GM18951 (cell line): Measurements from ENCODE around the gene BRWD1.
"Not testable (repeated sequence)": the region's sequence is repeated elsewhere in the genome, so short reads cannot be mapped to it uniquely, and the experiment has no call there.

Source experiments
- POLR2A ChIP-seq: IDR thresholded peaks from 4 replicates; pipeline ENCODE4 v1.6.1; 2011; ENCODE audit warnings: mild to moderate bottlenecking; ENCODE audit not compliant: insufficient read length, insufficient read depth; ENCODE audit errors: extremely low read depth
- in situ Hi-C: fragments of 300-500 bp; cut with MboI; formaldehyde crosslinking; loops from one replicate; pipeline ENCODE4 v1.12.0; 2022; ENCODE audit warnings: low sequenced_read_pairs, mixed read lengths, inconsistent platforms; ENCODE audit not compliant: unreplicated experiment

Gene BRWD1

GRCh38 chr21:39153373-39153772 lies 160.1 kb downstream of the BRWD1 start:
- no peak for TF ChIP-seq POLR2A
- in situ Hi-C loops, result no loop called here

GRCh38 chr21:39152271-39152670 lies 161.2 kb downstream of the BRWD1 start:
- in situ Hi-C loops, result no loop called here
- no peak for TF ChIP-seq POLR2A

- TF ChIP-seq POLR2A, result no peak
- in situ Hi-C loops, result no loop called here
Observed at GRCh38 chr21:39150877-39151276, 162.6 kb downstream of the BRWD1 start.

GRCh38 chr21:39150316-39150715 lies 163.1 kb downstream of the BRWD1 start:
- TF ChIP-seq POLR2A, result no peak
- in situ Hi-C loops, result no loop called here

- in situ Hi-C loops, result no loop called here
- TF ChIP-seq POLR2A, result no peak
Observed at GRCh38 chr21:39149882-39150281, 163.6 kb downstream of the BRWD1 start.

GRCh38 chr21:39148975-39149374 lies 164.5 kb downstream of the BRWD1 start:
- in situ Hi-C loops, result no loop called here
- no peak for TF ChIP-seq POLR2A

- in situ Hi-C loops, result no loop called here
- no peak for TF ChIP-seq POLR2A
Observed at GRCh38 chr21:39144191-39144590, 169.2 kb downstream of the BRWD1 start.

- in situ Hi-C loops, result no loop called here
- TF ChIP-seq POLR2A, result no peak
Observed at GRCh38 chr21:39142972-39143371, 170.5 kb downstream of the BRWD1 start.

- no peak for TF ChIP-seq POLR2A
- in situ Hi-C loops, result no loop called here
Observed at GRCh38 chr21:39141502-39141901, 171.9 kb downstream of the BRWD1 start.

- in situ Hi-C loops, result no loop called here
Observed at GRCh38 chr21:39137248-39138178, 175.9 kb downstream of the BRWD1 start.

GRCh38 chr21:39136711-39137110 lies 176.7 kb downstream of the BRWD1 start:
- in situ Hi-C loops, result no loop called here
- TF ChIP-seq POLR2A, result no peak

More at GRCh38 chr21:39137248-39138178, 175.9 kb downstream of the BRWD1 start:
- TF ChIP-seq POLR2A, result no peak

- in situ Hi-C loops, result not testable (repeated sequence)
Observed at GRCh38 chr21:39136138-39136537, 177.3 kb downstream of the BRWD1 start.

- no peak for TF ChIP-seq POLR2A
- in situ Hi-C loops, result no loop called here
Observed at GRCh38 chr21:39134288-39134810, 179.1 kb downstream of the BRWD1 start.
